Colon (tissue), 2 donors: Measurements from ENCODE around the gene PDE4DIP.
"Not testable (repeated sequence)": the region's sequence is repeated elsewhere in the genome, so short reads cannot be mapped to it uniquely, and the experiment has no call there.

ENCODE experiments used
- FAIRE-seq: peaks from 2 replicates; lab custom pipeline; 2012; peaks lifted over from hg19 to GRCh38; lab: Jason Lieb, UNC
- donor health status: control.
- donor health status: control.

Gene PDE4DIP

DNA sequence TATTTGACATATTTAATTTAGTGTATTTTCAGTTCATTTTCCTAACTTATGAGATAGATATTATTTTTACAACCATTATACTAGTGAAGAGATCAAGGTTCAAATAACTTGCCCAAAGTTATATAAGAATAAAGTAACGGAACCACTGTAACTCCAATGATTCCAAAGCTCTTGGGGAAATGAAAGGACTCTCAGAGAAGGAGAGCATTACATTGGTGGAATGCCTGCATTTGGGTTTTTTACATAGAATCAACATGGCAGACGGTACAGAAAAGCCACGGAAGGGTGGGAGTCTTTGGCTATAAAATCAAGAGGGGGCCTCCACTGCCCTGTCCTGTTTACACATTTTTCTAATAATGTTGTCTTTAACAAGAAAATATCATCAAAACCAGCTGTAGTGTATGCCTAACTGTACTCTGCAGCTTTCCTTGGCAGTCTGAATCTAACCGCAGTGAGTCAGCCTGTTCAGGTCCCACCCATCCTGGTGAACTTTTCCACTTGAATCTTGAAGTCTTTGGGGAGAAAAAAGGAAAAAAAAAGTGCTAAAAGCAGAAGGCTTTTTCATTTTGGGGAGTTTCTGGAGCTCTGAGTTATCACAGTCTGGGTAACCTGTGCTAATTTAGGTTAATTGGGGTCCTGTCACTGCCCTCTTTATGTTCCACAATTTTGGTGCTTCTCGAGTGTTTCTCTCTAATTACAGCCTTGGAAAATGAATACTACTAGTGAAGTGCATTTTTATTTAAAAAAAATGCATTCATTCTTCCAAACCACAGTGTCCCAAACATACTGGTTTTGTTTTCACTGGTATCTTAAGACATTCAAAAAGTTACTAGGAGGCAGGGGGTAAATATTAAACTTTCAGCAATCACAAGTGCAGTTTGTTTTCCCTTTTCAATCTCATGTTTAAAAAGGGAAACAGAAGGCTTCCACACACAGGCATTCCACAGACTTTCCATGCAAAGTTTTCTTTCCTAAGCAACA lies 30.5 kb downstream of the PDE4DIP start:
- FAIRE-seq = not testable (repeated sequence)

DNA sequence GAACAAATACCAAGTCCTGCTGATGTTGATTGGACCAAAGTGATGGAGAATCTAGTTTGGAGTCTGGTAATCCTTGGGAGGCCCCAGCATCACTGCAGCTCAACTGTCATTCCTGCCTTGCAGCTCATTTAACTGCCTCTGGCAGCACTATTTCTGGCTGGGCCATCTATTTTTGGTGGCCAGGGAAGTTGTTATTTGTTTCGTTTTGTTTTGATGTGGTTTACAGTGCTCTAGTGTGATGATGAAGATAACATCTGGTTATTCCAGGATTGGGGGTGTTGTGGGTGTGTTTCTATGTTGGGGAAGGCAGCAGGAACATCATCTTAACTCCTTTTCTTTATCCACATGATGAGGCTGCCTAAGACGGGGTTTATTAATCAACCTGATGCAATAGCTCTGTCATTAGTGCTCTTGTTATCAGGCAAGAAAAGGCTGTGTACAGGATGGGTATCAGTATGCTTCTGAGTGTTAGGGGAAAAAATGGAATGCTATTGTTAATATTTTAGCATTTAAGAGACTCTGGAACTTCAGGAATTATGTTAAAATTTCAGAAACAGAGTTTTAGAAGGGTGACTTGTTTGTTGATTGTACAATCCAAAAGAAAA lies 35.7 kb downstream of the PDE4DIP start:
- not testable (repeated sequence) for FAIRE-seq

DNA sequence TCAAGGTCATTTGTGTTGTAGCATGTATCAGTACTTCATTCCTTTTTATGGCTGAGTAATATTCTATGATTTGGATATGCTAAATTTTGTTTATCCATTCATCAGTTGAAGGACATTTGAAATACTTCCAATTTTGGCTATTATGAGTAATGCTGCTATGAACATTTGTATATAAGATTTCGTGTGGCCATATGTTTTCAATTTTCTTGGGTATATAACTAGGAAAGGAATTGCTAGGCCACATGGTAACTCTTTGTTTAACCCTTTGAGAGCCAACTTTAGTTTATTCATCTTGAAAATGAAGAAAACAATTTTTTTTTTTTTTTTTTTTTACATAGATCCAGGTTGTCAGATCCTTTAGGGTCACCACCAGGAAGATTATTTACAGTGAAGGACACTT lies 37.0 kb downstream of the PDE4DIP start:
- not testable (repeated sequence) for FAIRE-seq

DNA sequence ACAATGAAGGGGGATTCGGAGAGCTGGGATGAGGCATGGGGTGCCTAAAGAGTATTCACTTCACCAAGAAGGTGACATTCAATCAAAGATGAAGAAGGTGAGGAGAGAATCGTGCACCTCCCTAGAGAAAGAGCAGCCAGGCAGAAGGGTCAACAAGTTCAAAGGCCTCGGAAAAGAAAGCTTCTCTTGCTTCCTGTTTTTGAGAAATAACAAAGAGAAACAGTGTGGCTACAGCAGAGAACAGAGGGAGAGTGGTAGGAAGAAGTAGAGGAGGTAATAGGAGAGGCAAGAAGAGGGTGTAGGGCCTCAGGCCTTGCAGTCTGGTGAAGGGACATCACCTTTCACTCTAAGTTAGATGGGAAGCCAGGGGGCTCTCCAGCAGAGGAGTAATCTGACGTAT lies 41.0 kb downstream of the PDE4DIP start:
- not testable (repeated sequence) for FAIRE-seq

DNA sequence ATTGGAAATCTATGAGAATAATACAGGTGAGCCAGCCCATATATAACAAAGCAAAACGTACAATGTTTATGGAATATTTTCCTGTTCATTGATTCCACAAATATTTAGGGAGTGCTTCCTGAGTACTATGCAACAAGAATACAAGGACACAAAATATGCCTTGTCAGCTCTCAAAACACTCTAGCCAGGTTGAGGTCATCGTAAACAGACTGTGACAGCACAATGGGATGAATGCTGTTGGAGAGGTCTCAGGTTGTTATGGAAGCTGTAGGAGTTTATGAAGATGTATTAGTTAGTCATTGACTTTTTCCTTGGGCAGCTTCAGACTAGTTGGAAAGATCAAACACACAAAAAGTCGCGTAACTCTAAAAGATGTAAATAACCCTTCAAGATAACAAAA lies 42.1 kb downstream of the PDE4DIP start:
- FAIRE-seq = not testable (repeated sequence)

DNA sequence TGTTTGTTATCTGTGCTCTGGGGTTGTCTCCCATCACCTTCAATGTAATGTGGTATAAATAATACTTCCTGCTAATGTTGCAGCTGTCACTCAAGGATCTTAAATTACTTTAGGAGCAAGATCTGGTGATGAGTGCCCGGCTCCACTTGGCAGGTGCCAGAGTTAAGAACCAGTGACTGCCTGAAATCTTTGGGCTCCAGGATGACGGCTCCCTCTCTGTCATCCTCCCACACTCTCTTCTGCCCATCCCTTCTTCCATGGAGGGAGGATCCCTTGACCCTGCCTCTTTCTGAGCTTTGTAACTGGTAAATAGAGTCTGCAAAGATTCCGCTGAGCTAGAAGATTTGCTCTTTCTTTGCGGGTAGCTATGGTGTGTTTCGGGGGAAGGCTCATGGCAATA lies 44.4 kb downstream of the PDE4DIP start:
- not testable (repeated sequence) for FAIRE-seq

DNA sequence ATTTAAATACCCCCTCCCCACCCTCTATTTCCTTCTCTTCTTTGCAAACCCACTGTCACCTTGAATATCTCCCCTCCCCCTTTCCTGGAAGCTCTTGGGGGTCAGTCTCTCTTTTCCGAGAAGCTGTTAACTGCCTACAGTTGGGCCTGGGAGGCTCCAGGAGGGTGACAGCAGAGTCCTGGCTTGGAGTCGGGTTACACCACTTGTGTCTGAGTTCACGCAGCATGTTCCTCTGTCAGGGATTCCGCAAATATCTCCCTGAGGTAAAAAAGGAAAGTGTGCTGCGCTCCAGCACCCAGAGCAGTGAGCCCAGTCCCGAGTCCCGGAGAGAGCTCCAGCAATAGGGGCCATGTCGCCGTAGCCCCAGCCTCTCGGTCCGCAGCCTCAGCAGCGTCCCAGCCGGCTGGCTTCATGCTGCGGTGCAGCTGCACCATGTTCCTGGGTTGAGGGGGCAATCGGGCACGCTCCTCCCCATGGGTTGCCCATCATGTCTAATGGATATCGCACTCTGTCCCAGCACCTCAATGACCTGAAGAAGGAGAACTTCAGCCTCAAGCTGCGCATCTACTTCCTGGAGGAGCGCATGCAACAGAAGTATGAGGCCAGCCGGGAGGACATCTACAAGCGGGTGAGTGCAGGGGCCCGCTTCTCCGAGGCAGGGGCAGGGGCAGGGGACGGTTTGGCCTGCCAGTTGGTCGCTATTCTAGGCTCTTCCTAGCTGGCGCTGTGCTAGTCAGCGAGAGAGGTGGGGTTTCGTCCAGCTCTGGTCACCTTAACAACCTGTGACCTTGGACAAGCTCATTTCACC lies 45.2 kb downstream of the PDE4DIP start:
- not testable (repeated sequence) for FAIRE-seq

DNA sequence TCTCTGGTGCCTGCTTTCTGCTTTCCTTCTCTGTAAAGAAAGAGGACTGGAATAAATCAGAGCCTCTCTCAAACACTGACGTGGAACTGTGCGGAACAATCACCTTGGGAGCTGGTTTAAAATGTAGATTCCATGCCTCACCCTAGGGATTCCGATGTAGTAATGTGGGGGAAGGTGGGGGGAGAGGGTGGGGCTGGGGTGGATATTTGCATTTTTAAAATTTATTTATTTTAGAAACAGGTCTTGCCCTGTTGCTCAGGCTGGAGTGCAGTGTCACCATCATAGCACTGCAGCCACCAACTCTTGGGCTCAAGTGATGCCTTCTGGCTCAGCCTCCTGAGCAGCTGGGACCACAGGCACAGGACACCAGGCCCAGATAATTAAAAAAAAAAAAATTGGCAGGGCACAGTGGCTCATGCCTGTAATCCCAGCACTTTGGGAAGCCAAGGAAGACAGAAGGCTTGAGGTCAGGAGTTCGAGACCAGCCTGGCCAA lies 45.9 kb downstream of the PDE4DIP start:
- FAIRE-seq = not testable (repeated sequence)

DNA sequence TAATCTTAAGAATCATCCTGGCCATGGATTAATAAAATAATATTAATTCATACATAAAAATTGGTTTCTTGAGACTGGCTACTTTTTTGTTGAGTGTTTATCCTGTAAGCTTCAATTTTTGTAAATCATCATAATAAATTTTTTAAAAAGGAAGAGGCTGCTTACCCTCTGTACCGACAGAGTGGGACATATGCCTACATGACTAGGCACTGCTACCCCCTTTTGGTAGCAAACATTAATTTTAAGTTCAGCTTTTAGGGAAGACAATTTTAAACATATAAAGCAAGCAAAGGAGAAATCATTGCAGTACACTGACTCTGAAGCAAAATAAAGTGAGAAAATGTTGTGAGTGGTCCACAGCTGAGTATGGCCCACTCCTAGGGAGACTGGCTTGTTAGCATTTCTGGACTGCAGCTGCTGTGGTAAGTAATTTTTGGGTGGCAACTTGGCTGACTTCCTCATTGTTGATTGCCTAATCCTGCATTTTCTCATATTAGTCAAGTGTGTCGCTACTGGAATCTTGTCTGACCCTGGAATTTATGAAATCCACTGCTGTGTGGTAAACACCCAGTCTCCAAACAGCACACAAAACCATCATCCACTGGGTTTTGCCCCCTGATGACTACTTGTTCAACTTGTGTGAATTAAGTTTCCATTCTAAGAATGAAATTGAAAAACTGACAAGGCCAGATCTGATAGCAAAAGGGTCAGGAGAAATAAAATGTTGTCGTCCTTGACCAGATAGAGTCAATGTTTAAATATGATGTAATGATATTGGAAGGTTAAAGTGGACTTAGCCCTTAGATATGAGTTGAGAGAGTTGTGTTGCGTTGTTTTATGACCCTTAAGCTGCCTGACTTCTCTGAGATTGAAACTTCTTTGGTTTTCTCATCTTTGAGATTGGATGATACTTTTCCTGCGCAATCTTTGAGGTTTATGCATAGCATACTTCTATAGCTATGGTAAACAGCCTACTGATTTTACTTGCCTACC lies 50.4 kb downstream of the PDE4DIP start:
- FAIRE-seq = not testable (repeated sequence)

DNA sequence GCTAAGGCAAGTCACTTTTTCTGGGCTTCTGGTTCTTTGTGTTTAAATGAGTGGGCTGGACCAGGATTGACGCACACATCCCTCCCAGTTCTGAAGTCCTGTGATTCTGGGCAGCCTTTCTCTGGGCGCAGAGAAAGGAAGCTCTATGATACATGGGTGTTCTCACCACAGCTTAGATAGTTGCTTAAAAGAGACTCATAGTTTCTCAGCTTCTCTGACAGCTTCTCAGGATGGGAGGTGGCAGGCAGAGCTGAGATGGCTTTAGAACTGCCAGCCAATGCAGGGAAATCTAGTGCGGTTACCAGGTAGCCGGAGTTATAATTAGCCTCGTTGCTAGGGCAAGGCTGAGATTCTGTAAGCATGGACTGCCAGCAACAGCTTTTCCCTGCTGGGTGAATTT lies 55.8 kb downstream of the PDE4DIP start:
- not testable (repeated sequence) for FAIRE-seq

DNA sequence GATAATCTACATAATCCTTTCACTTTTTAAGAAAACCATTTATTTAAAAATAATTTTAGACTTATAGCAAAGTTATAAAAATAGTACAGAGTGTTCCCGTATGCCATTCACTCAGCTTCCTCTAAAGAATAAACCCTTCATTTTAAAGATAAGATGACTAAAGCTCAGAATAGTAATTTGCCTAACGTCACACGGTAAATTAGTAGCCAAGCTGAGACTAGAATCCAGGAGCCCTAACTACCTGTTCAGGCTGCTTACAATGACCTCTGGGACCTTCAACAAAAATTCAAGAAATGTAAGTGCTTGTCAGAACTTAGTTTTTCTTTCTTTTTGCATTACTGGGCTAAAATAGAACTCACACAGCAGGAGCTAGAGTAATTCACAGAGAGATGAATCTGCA lies 56.5 kb downstream of the PDE4DIP start:
- FAIRE-seq = not testable (repeated sequence)

DNA sequence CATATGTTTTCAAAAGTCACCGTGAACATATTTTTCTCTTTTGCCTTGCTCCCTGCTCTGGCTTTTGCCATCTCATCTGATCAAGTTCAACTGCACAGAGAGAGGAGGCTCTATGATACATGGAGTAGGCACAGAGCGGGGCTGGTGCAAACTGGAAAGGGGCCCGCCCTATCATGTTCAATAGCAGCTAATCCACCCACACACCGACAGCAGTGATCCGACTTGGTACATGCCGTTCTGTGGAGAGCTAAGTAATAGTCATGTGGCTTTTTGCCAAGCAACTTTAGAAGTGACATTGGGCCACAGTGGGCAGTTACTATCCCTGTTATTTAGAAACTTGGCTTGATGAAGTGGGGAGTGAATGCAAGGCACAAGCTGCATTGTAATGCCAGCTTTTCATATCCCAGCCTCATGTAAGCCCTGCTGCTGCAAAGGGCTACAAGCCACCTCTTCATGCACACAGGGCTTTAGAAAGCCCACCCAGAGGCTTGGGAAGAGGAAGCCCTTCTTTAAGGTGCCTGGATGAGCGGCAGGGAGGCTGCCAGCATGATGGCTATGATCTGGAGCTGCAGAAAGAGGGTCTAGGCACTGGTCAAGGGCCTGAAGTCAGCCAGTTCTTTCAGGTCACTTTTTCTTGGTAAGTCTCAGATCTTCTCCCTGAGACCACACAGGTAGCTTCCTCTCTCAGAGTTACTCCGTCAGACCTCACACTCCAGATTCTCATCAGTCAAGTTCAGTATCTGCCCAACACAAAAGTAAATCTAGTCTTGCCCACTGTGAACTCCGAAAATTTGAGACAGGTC lies 57.1 kb downstream of the PDE4DIP start:
- not testable (repeated sequence) for FAIRE-seq

DNA sequence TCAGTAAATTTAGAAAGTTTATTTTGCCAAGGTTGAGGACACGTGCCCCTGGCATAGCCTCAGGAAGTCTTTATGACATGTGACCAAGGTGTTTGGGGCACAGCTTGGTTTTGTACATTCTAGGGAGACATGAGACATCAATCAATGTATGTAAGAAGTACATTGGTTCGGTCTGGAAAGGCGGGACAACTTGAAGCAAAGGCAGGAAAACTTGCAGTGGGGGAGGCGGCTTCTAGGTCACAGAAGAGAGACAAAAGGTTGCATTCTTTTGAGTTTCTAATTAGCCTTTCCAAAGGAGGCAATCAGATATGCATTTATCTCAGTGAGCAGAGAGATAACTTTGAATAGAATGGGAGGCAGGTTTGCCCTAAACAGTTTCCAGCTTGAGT lies 57.7 kb downstream of the PDE4DIP start:
- FAIRE-seq = not testable (repeated sequence)

DNA sequence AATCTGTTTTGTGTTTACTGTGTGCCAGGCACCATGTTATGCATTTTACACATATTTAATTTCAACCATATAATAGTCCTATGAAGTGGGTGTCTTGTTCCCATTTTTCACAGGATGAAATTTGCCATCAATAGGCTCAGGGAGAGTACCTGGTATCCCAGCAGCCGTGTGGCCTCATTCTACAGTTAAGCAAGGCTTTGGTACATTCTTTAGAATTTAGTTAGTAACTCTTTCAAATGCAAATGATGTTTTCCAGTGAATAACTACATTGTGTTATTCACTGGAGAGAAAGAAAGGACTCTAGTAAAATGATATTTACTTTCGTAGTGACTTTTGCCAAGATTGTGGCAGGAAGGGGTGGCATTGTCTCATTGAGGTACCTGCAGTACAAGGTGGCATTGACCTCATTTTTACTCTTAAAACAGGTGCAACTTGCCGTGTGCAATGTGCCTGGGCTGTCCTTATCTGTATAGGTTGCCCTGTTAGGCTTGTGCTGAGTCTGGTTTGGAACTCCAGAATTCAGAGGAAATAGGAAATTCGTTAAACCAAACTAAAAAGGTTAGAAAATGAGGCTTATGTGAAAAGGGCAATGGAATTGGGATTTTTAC lies 65.1 kb downstream of the PDE4DIP start:
- FAIRE-seq = not testable (repeated sequence)

DNA sequence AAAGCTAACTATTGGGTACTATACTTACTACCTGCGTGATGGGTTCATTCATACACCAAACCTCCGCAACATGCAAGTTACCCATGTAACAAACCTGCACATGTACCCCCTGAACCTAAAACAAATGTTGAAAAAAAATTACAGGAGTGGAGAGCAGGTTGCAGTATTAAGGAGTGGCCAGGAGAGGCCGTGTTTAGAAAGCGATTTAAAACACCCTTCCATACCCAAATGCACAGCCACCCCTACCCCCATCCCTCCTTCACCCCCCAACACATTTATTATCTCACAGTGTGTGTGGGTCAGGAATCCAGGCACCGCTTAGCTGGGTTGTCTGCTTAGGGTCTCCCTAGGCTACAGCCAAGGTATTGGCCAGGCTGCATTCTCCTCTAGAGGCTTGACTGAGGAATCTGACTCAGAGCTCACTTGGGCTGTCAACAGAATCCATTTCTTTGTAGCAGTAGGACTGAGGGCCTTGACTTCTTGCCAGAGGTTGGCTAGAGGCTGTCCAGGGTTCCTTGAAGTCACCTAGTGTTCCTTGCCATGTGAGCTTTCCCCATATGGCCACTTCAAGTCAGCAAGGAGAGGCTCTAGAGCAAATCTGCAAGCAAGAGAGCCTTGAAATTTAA lies 67.2 kb downstream of the PDE4DIP start:
- not testable (repeated sequence) for FAIRE-seq

DNA sequence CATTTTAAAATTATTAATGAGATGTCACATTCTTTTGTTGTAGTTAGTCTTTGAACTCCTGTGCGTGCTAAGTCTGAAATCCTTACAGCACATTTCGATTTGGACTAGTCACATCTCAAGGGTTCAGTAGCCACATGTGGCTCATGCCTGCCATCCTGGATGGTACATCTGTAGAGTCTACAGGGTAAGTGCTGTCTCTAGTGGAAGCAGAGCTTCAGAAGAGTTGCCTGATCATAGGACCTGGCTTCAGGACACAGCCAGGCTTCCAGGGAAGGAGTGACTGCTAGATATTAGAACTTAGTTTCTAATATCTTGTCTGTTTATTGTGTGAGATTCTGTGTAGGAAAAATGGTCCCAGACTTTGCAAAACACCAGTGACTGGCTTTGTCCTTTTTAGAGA lies 72.0 kb downstream of the PDE4DIP start:
- FAIRE-seq = not testable (repeated sequence)

DNA sequence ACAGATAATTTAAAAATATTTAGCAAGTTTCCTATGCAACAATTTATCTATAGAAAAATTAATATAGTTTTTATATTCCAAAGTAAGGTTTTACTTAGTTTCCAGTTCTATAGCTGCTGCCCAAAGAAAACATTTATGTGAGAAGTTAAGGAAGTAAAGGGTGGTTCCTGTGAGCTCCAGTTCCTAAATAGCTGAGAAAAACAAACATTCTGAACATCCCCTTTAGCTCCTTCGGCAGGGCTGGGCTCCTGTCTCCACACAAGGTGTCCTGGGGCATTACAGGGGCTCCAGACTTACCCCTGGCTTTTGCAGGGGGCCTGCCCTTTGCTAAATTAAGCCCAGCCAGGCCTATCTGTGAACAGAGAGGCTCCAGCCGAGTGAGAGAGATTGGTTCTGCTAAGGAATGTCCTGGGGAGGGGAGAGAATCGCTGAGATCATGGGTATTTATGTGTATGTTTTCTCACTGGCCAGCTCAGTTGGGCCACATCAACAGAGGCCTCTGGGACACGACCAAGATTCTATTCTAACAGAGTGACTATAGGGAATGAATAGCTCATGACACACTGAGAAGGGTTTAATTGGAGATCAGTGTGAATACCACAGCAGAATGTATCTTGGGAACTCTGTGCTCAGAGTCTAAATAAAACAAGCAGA lies 72.6 kb downstream of the PDE4DIP start:
- not testable (repeated sequence) for FAIRE-seq

DNA sequence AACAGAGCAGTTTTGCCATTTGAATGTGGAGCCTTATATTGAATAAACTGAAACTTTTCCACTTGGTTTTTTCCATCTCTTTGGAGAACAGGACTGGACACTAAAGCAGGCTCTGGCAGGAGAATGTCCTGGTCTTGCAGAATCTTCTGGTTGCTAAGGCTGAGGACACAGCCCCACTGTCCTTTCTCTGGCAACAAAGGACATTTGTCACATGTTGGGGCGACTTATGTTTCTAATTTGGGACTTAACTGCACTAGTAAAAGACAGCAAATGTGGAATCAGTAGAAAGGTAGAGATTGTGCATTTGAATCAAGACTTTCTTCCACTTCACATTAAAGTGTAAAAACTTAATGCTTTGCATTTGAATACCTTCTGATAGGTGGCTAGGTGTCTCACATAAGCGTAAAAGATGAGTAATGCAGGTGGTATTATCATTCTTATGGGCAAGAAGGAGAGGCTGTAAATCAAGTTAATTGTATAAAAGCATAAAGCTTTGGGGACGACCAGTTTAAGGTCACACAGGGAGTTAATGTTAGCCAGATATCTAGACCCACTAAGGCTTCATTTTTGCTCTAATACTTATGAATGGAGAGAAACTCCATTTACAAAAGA lies 74.7 kb downstream of the PDE4DIP start:
- not testable (repeated sequence) for FAIRE-seq
